ENCODE data around the gene PAPOLB. TPM values are rescaled to one million over a fixed set of nuclear protein-coding genes. Genes with fewer than 3 reads are reported as not detected.

The PAPOLB gene
- total RNA-seq, 1 experiment from 2014 or later: not detected

- ChIA-PET POLR2A (interaction anchor here (1.6 kb wide), 1 partner anchor 41 kb away, joined by 5 read pairs; the partner anchor contains the start of gene AP5Z1), CTCF (interaction anchor here (0.6 to 1.1 kb wide), 3 partner anchors 30 to 270 kb away, joined by 3 to 4 read pairs (median 3); no protein-coding TSS in a partner anchor)
- H3K4me1 Mint-ChIP-seq (ENCODE audit: insufficient read depth, unreplicated experiment): no peaks in the 10 kb centered on the region
- peaks cover 10% of the 10 kb centered on the region for H3K9me3 Mint-ChIP-seq (ENCODE audit: unreplicated experiment)
- no peak overlapping the region for H3K4me3 Mint-ChIP-seq (ENCODE audit: unreplicated experiment)
- TF ChIP-seq CTCF (IDR thresholded peaks at IDR 0.05; ENCODE audit: unreplicated experiment): no peak
- no peak overlapping the region for H3K27ac Mint-ChIP-seq (ENCODE audit: low read depth, unreplicated experiment)
- intact Hi-C loops (cut with micrococcal nuclease): no loop called here
- DNase-seq (ENCODE audit: unreplicated experiment): no peak
- BruUV-seq (replicated peaks): no TSS peak
- no peaks in the 10 kb centered on the region for H3K36me3 Mint-ChIP-seq (ENCODE audit: insufficient read depth, unreplicated experiment)
- H3K27me3 Mint-ChIP-seq (ENCODE audit: insufficient read depth, unreplicated experiment): no peaks in the 10 kb centered on the region
Observed at GRCh38 chr7:4816419-4817080, 45.3 kb downstream of the PAPOLB start.

GRCh38 chr7:4815609-4816418, 46.0 kb downstream of the PAPOLB start:
- intact Hi-C loops (cut with micrococcal nuclease): no loop called here
- Mint-ChIP-seq H3K4me1 (ENCODE audit: insufficient read depth, unreplicated experiment) (no peaks in the 10 kb centered on the region), H3K27me3 (ENCODE audit: insufficient read depth, unreplicated experiment) (no peaks in the 10 kb centered on the region), H3K9me3 (ENCODE audit: unreplicated experiment) (peaks cover 10% of the 10 kb centered on the region), H3K36me3 (ENCODE audit: insufficient read depth, unreplicated experiment) (no peaks in the 10 kb centered on the region), H3K4me3 (ENCODE audit: unreplicated experiment) (no peak overlapping the region), H3K27ac (ENCODE audit: low read depth, unreplicated experiment) (no peak overlapping the region)
- POLR2A ChIA-PET: interaction anchor here (1.6 kb wide), 1 partner anchor 41 kb away, joined by 5 read pairs; the partner anchor contains the start of gene AP5Z1
- BruUV-seq (replicated peaks): no TSS peak
- TF ChIP-seq CTCF (IDR thresholded peaks at IDR 0.05; ENCODE audit: unreplicated experiment): no peak
- no peak for DNase-seq (ENCODE audit: unreplicated experiment)
- CTCF ChIA-PET: interaction anchor here (1.2 kb wide), 1 partner anchor 15 kb away, joined by 4 read pairs; no protein-coding TSS in a partner anchor

- ChIA-PET POLR2A (no interaction called here), CTCF (interaction anchor here (0.6 to 1.2 kb wide), 2 partner anchors 15 to 206 kb away, joined by 4 read pairs; no protein-coding TSS in a partner anchor)
- intact Hi-C loops (cut with micrococcal nuclease): no loop called here
- BruUV-seq (replicated peaks): no TSS peak
- H3K36me3 Mint-ChIP-seq (ENCODE audit: insufficient read depth, unreplicated experiment): no peaks in the 10 kb centered on the region
- no peak for DNase-seq (ENCODE audit: unreplicated experiment)
- no peaks in the 10 kb centered on the region for H3K4me1 Mint-ChIP-seq (ENCODE audit: insufficient read depth, unreplicated experiment)
- peaks cover 10% of the 10 kb centered on the region for H3K9me3 Mint-ChIP-seq (ENCODE audit: unreplicated experiment)
- no peaks in the 10 kb centered on the region for H3K27me3 Mint-ChIP-seq (ENCODE audit: insufficient read depth, unreplicated experiment)
- no peak overlapping the region for H3K27ac Mint-ChIP-seq (ENCODE audit: low read depth, unreplicated experiment)
- TF ChIP-seq CTCF (IDR thresholded peaks at IDR 0.05; ENCODE audit: unreplicated experiment): no peak
- no peak overlapping the region for H3K4me3 Mint-ChIP-seq (ENCODE audit: unreplicated experiment)
Observed at GRCh38 chr7:4815121-4815520, 46.7 kb downstream of the PAPOLB start.

- H3K4me3 Mint-ChIP-seq (ENCODE audit: unreplicated experiment): no peak overlapping the region
- ChIA-PET CTCF (no interaction called here), POLR2A (no interaction called here)
Observed at GRCh38 chr7:4814433-4814832, 47.4 kb downstream of the PAPOLB start.

More at GRCh38 chr7:4814433-4814832, 47.4 kb downstream of the PAPOLB start:
- BruUV-seq (replicated peaks): no TSS peak
- no peak for DNase-seq (ENCODE audit: unreplicated experiment)
- TF ChIP-seq CTCF (IDR thresholded peaks at IDR 0.05; ENCODE audit: unreplicated experiment): no peak
- intact Hi-C loops (cut with micrococcal nuclease): no loop called here
- Mint-ChIP-seq H3K4me1 (ENCODE audit: insufficient read depth, unreplicated experiment) (no peaks in the 10 kb centered on the region), H3K36me3 (ENCODE audit: insufficient read depth, unreplicated experiment) (no peaks in the 10 kb centered on the region), H3K27ac (ENCODE audit: low read depth, unreplicated experiment) (no peak overlapping the region), H3K27me3 (ENCODE audit: insufficient read depth, unreplicated experiment) (no peaks in the 10 kb centered on the region), H3K9me3 (ENCODE audit: unreplicated experiment) (peaks cover 10% of the 10 kb centered on the region)
